Panc1 (cell line): ENCODE measurements around the gene TMEM132C. TPM values are rescaled to one million over a fixed set of nuclear protein-coding genes. Genes with fewer than 3 reads are reported as not detected.

Source experiments
- ATAC-seq: fragments of 200-7000 bp; cut with Tn5 transposase; 2 replicates; pipeline ENCODE4 v1.9.1; 2020; ENCODE audit warnings: mild to moderate bottlenecking, moderate library complexity
- BruUV-seq: library from RNA; stranded (reverse); fragments of 400-500 nt; replicated peaks from 2 replicates; lab custom pipeline; 2021; lab: Mats Ljungman, UMichigan
- CTCF ChIA-PET: fragments of 300-600 bp; sonication (Branson Sonifier 250); formaldehyde crosslinking; loops from one replicate; lab custom pipeline; 2022; ENCODE audit warnings: antibody characterized with exemption; lab: Charles Lee
- POLR2A ChIA-PET: fragments of 300-600 bp; sonication (Branson Sonifier 250); formaldehyde crosslinking; loops from one replicate; lab custom pipeline; 2022; ENCODE audit warnings: antibody characterized with exemption; lab: Charles Lee
- DNase-seq: peaks from one replicate; pipeline ENCODE4 v3.0.0-alpha.2; 2010; ENCODE audit warnings: low read depth, low spot score
- H3K27ac ChIP-seq: 2 replicates; pipeline ENCODE4 v1.5.1; 2011; ENCODE audit warnings: mild to moderate bottlenecking, low read length, inconsistent platforms
- H3K27me3 ChIP-seq: fragments of 200-500 bp; sonication (Bioruptor generic); 2 replicates; pipeline ENCODE4 v1.6.0; 2014; ENCODE audit warnings: low read length, inconsistent platforms; ENCODE audit not compliant: control insufficient read depth, insufficient read depth
- H3K36me3 ChIP-seq: fragments of 200-500 bp; sonication (Bioruptor generic); 2 replicates; pipeline ENCODE4 v1.5.1; 2014; ENCODE audit warnings: inconsistent platforms, mild to moderate bottlenecking, low read length, moderate library complexity; ENCODE audit not compliant: control insufficient read depth, insufficient read depth
- H3K4me1 ChIP-seq: 2 replicates; pipeline ENCODE4 v1.5.1; 2011; ENCODE audit warnings: inconsistent platforms, mild to moderate bottlenecking, low read length, moderate library complexity; ENCODE audit not compliant: control insufficient read depth, insufficient read depth
- H3K4me3 ChIP-seq, 2 experiments: 2 replicates each; pipeline ENCODE4 v1.5.1; 2011 to 2012; ENCODE audit warnings: low read depth in 2 of 2, low read length in 2 of 2, mild to moderate bottlenecking in 2 of 2, inconsistent platforms in 1 of 2, moderate library complexity in 1 of 2
- H3K9me3 ChIP-seq: fragments of 200-500 bp; sonication (Bioruptor generic); 2 replicates; pipeline ENCODE4 v1.5.1; 2014; ENCODE audit warnings: low read depth, mild to moderate bottlenecking, inconsistent platforms, low read length, moderate library complexity; ENCODE audit not compliant: control insufficient read depth, insufficient read depth
- POLR2AphosphoS5 ChIP-seq: IDR thresholded peaks from 2 replicates; pipeline ENCODE4 v1.6.1; 2012; ENCODE audit warnings: mild to moderate bottlenecking, low read depth, low read length, moderate library complexity
- SIN3A ChIP-seq: IDR thresholded peaks from 2 replicates; pipeline ENCODE4 v1.6.1; 2012; ENCODE audit warnings: low read depth, mild to moderate bottlenecking, low read length, moderate library complexity, borderline replicate concordance; ENCODE audit not compliant: insufficient read depth
- TCF7L2 ChIP-seq: IDR thresholded peaks from 2 replicates; pipeline ENCODE4 v1.6.1; 2011; ENCODE audit warnings: mild to moderate bottlenecking, low read depth, low read length, inconsistent platforms
- in situ Hi-C: cut with HindIII; loops from 2 replicates; pipeline ENCODE4 v1.10.0; 2016; ENCODE audit warnings: low sequenced_read_pairs, low pct_unique_long_range_greater_than_20kb
- intact Hi-C: fragments of 100-400 bp; cut with micrococcal nuclease; formaldehyde crosslinking; loops from one replicate; pipeline ENCODE4 v1.10.0; 2022; ENCODE audit not compliant: unreplicated experiment
- total RNA-seq: library from RNA; stranded (reverse); gene quantifications from one replicate; pipeline ENCODE4 v1.2.1, GENCODE V29; 2021; ENCODE audit not compliant: unreplicated experiment
- TF ChIP-seq, protein P1 (sequence below): fragments of 450-650 bp; IDR thresholded peaks from 2 replicates; pipeline ENCODE4 v1.5.1; 2017; ENCODE audit warnings: mild to moderate bottlenecking
- TF ChIP-seq, protein P2 (sequence below), 2 experiments: IDR thresholded peaks; 2 replicates each; pipeline ENCODE4 v1.6.1; 2011 to 2012; ENCODE audit warnings: low read depth in 2 of 2, control low read depth in 1 of 2, low read length in 1 of 2, mild to moderate bottlenecking in 1 of 2, moderate library complexity in 1 of 2; ENCODE audit not compliant: insufficient read depth in 1 of 2

TMEM132C gene
- total RNA-seq, 1 experiment from 2014 or later, result not detected

DNA sequence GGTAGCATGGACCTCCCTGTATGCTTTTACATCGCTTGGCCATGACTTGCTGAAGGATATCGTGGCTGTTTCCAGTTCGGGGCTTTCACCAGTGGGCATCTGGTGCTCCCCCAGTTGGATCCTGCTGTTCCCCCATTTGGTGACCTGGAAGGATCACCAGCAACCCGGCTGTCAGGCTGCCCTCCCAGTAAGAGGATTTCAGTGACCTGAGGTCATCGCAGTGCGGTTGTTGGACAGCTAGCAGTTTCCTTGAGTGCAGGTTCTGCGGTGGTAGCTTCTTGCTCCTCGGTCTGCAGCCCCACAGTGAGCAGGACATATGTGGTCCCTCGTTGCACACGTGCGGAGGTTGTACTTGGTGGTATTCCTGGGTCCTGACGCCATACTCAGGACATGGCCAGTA lies 58.7 kb downstream of the TMEM132C start:
- Histone ChIP-seq H3K4me1 (no peaks in the 10 kb centered on the region), H3K9me3 (no peaks in the 10 kb centered on the region), H3K27ac (no peak overlapping the region), H3K27me3 (no peaks in the 10 kb centered on the region; the same call in 1 of the 2 replicates), H3K36me3 (no peaks in the 10 kb centered on the region), H3K4me3 (no peak overlapping the region)
- BruUV-seq, result no TSS peak
- ChIA-PET POLR2A (no interaction called here), CTCF (no interaction called here)
- TF ChIP-seq, protein P1, sequence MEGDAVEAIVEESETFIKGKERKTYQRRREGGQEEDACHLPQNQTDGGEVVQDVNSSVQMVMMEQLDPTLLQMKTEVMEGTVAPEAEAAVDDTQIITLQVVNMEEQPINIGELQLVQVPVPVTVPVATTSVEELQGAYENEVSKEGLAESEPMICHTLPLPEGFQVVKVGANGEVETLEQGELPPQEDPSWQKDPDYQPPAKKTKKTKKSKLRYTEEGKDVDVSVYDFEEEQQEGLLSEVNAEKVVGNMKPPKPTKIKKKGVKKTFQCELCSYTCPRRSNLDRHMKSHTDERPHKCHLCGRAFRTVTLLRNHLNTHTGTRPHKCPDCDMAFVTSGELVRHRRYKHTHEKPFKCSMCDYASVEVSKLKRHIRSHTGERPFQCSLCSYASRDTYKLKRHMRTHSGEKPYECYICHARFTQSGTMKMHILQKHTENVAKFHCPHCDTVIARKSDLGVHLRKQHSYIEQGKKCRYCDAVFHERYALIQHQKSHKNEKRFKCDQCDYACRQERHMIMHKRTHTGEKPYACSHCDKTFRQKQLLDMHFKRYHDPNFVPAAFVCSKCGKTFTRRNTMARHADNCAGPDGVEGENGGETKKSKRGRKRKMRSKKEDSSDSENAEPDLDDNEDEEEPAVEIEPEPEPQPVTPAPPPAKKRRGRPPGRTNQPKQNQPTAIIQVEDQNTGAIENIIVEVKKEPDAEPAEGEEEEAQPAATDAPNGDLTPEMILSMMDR, result no peak
- TF ChIP-seq, protein P2, sequence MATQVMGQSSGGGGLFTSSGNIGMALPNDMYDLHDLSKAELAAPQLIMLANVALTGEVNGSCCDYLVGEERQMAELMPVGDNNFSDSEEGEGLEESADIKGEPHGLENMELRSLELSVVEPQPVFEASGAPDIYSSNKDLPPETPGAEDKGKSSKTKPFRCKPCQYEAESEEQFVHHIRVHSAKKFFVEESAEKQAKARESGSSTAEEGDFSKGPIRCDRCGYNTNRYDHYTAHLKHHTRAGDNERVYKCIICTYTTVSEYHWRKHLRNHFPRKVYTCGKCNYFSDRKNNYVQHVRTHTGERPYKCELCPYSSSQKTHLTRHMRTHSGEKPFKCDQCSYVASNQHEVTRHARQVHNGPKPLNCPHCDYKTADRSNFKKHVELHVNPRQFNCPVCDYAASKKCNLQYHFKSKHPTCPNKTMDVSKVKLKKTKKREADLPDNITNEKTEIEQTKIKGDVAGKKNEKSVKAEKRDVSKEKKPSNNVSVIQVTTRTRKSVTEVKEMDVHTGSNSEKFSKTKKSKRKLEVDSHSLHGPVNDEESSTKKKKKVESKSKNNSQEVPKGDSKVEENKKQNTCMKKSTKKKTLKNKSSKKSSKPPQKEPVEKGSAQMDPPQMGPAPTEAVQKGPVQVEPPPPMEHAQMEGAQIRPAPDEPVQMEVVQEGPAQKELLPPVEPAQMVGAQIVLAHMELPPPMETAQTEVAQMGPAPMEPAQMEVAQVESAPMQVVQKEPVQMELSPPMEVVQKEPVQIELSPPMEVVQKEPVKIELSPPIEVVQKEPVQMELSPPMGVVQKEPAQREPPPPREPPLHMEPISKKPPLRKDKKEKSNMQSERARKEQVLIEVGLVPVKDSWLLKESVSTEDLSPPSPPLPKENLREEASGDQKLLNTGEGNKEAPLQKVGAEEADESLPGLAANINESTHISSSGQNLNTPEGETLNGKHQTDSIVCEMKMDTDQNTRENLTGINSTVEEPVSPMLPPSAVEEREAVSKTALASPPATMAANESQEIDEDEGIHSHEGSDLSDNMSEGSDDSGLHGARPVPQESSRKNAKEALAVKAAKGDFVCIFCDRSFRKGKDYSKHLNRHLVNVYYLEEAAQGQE (IDR thresholded peaks at IDR 0.05; ENCODE audit: insufficient read depth in 1 of 2, low read depth in 2 of 2, low read length in 1 of 2), result no peak
- TF ChIP-seq TCF7L2 (no peak), POLR2AphosphoS5 (no peak), SIN3A (no peak)
- intact Hi-C loops, result no loop called here
- DNase-seq (no peak), ATAC-seq (no peak)
- in situ Hi-C loops, result no loop called here

DNA sequence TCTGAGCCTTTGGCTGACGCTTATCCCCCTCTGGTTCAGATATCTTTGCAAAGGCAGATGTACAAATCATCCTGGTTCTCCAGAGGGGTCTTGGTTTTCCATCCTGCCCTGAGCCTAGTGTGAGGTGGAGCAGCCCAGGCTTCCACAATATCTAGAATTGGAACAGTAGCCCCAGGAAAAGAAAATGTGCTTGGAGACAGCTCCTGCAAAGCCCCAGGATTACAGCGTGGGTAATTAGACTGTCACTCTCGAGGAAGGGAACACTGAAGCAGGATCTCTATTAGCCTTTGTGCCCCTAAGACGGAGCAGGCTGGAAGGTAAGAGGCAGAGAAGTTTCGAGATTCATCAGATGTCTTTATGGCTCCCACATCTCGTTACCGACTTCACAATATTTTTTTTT lies 59.4 kb downstream of the TMEM132C start:
- no peaks in the 10 kb centered on the region for H3K4me1 ChIP-seq

More for the DNA sequence above, 59.4 kb downstream of the TMEM132C start:
- no TSS peak for BruUV-seq
- H3K27me3 ChIP-seq, result no peaks in the 10 kb centered on the region; the same call in 1 of the 2 replicates
- POLR2A ChIA-PET, result no interaction called here
- no peak for DNase-seq
- H3K4me3 ChIP-seq, result no peak overlapping the region
- no peaks in the 10 kb centered on the region for H3K9me3 ChIP-seq
- CTCF ChIA-PET, result no interaction called here
- H3K36me3 ChIP-seq, result no peaks in the 10 kb centered on the region
- intact Hi-C loops (no loop called here), in situ Hi-C loops (no loop called here)
- ATAC-seq, result no peak
- TF ChIP-seq, protein P1, result no peak
- no peak for TF ChIP-seq TCF7L2
- TF ChIP-seq SIN3A, result no peak
- TF ChIP-seq POLR2AphosphoS5, result no peak
- TF ChIP-seq, protein P2 (IDR thresholded peaks at IDR 0.05; ENCODE audit: insufficient read depth in 1 of 2, low read depth in 2 of 2, low read length in 1 of 2), result no peak
- H3K27ac ChIP-seq, result no peak overlapping the region
